Measurements from ENCODE around the gene MGAT5B.

- TF ChIP-seq CTCF (IDR thresholded peaks at IDR 0.05) (no peak), POLR2AphosphoS5 (IDR thresholded peaks at IDR 0.05) (no peak), POLR2A (IDR thresholded peaks at IDR 0.05) (no peak)
Measured at GRCh38 chr17:76869496-76870376, 1.5 kb downstream of the MGAT5B start.

Data from prostate gland (tissue), 2 donors.